H9 (cell line): ENCODE results near the gene MAP1LC3B. TPM values are rescaled to one million over a fixed set of nuclear protein-coding genes. Genes with fewer than 3 reads are reported as not detected.
A peak's percentile ranks its signal among the peaks of the same experiment; 100 is the strongest.

ENCODE experiments used
- DNase-seq: peaks from one replicate; pipeline ENCODE4 v3.0.0-alpha.2; 2017
- H2AFZ ChIP-seq: one replicate; pipeline ENCODE4 v1.6.1; 2013; ENCODE audit warnings: mild to moderate bottlenecking, low read length, control low read depth, moderate library complexity
- H2AK5ac ChIP-seq: 2 replicates; pipeline ENCODE4 v1.6.1; 2013; ENCODE audit warnings: low read length, control low read depth, mixed read lengths; ENCODE audit not compliant: insufficient read length
- H2BK120ac ChIP-seq: one replicate; pipeline ENCODE4 v1.6.1; 2013; ENCODE audit warnings: low read depth, mild to moderate bottlenecking, low read length, control low read depth, inconsistent platforms; ENCODE audit not compliant: poor library complexity, severe bottlenecking
- H2BK12ac ChIP-seq: 2 replicates; pipeline ENCODE4 v1.6.1; 2013; ENCODE audit warnings: low read length, control low read depth, mixed read lengths, low read depth; ENCODE audit not compliant: insufficient read length
- H2BK15ac ChIP-seq: 2 replicates; pipeline ENCODE4 v1.6.1; 2013; ENCODE audit warnings: low read depth, low read length, control low read depth
- H2BK20ac ChIP-seq: one replicate; pipeline ENCODE4 v1.6.1; 2013; ENCODE audit warnings: low read depth, mild to moderate bottlenecking, low read length, control low read depth, inconsistent platforms; ENCODE audit not compliant: poor library complexity, severe bottlenecking
- H2BK5ac ChIP-seq: 2 replicates; pipeline ENCODE4 v1.6.1; 2013; ENCODE audit warnings: low read length, control low read depth, mixed read lengths; ENCODE audit not compliant: insufficient read length
- H3K14ac ChIP-seq: 2 replicates; pipeline ENCODE4 v1.6.1; 2013; ENCODE audit warnings: low read length, control low read depth; ENCODE audit not compliant: insufficient read depth
- H3K18ac ChIP-seq: 2 replicates; pipeline ENCODE4 v1.6.1; 2013; ENCODE audit warnings: low read depth, mild to moderate bottlenecking, mixed read lengths, low read length, control low read depth; ENCODE audit not compliant: insufficient read length
- H3K23ac ChIP-seq: 2 replicates; pipeline ENCODE4 v1.6.1; 2013; ENCODE audit warnings: low read length, control low read depth, mixed read lengths, low read depth; ENCODE audit not compliant: insufficient read length
- H3K23me2 ChIP-seq: 2 replicates; pipeline ENCODE4 v1.6.1; 2013; ENCODE audit warnings: low read depth, mild to moderate bottlenecking, mixed read lengths, low read length, control low read depth; ENCODE audit not compliant: insufficient read length, poor library complexity, severe bottlenecking
- H3K27ac ChIP-seq: 2 replicates; pipeline ENCODE4 v1.5.1; 2013; ENCODE audit warnings: low read length, control low read depth, mixed read lengths, low read depth; ENCODE audit not compliant: insufficient read length
- H3K27me3 ChIP-seq: 2 replicates; pipeline ENCODE4 v1.6.1; 2013; ENCODE audit warnings: low read length, control low read depth, inconsistent platforms; ENCODE audit not compliant: insufficient read depth
- H3K4ac ChIP-seq: 2 replicates; pipeline ENCODE4 v1.6.1; 2013; ENCODE audit warnings: low read depth, mild to moderate bottlenecking, control low read depth, inconsistent platforms, low read length, moderate library complexity
- H3K4me1 ChIP-seq: 2 replicates; pipeline ENCODE4 v1.6.1; 2013; ENCODE audit warnings: low read length, control low read depth, inconsistent platforms; ENCODE audit not compliant: insufficient read depth
- H3K4me2 ChIP-seq: 2 replicates; pipeline ENCODE4 v1.6.1; 2013; ENCODE audit warnings: low read length, control low read depth, mixed read lengths; ENCODE audit not compliant: insufficient read length, insufficient read depth
- H3K56ac ChIP-seq: 2 replicates; pipeline ENCODE4 v1.6.1; 2013; ENCODE audit warnings: low read depth, mild to moderate bottlenecking, mixed read lengths, low read length, control low read depth; ENCODE audit not compliant: insufficient read length
- H3K79me1 ChIP-seq: 2 replicates; pipeline ENCODE4 v1.6.1; 2013; ENCODE audit warnings: low read depth, mild to moderate bottlenecking, moderate library complexity, low read length, control low read depth, inconsistent platforms; ENCODE audit not compliant: insufficient read depth, poor library complexity, severe bottlenecking
- H3K79me2 ChIP-seq: 2 replicates; pipeline ENCODE4 v1.6.1; 2013; ENCODE audit warnings: low read length, control low read depth, inconsistent platforms; ENCODE audit not compliant: insufficient read depth
- H3K9ac ChIP-seq: 2 replicates; pipeline ENCODE4 v1.6.1; 2013; ENCODE audit warnings: low read length, control low read depth, mixed read lengths; ENCODE audit not compliant: insufficient read length; ENCODE audit errors: extremely low read depth
- H3K9me3 ChIP-seq: one replicate; pipeline ENCODE4 v1.6.1; 2013; ENCODE audit warnings: low read depth, low read length, inconsistent platforms; ENCODE audit not compliant: control insufficient read depth
- H3T11ph ChIP-seq: one replicate; pipeline ENCODE4 v1.6.1; 2013; ENCODE audit warnings: mild to moderate bottlenecking, low read length, control low read depth, inconsistent platforms
- H4K20me1 ChIP-seq: one replicate; pipeline ENCODE4 v1.6.1; 2013; ENCODE audit not compliant: control insufficient read depth, insufficient read length, insufficient read depth
- H4K5ac ChIP-seq: 2 replicates; pipeline ENCODE4 v1.6.1; 2013; ENCODE audit warnings: low read depth, mild to moderate bottlenecking, mixed read lengths, low read length, control low read depth; ENCODE audit not compliant: insufficient read length
- H4K8ac ChIP-seq: replicated peaks from 2 replicates; pipeline ENCODE4 v1.6.1; 2013; ENCODE audit warnings: low read length, control low read depth, mixed read lengths, low read depth; ENCODE audit not compliant: insufficient read length
- H4K91ac ChIP-seq: 2 replicates; pipeline ENCODE4 v1.6.1; 2013; ENCODE audit warnings: low read depth, mild to moderate bottlenecking, moderate library complexity, mixed read lengths, low read length, control low read depth; ENCODE audit not compliant: insufficient read length
- H3K27ac Mint-ChIP-seq, 3 experiments: 2 replicates in 2 of 3; 3 replicates in 1 of 3; pipeline ENCODE4 v1.8.0; 2020 to 2021; ENCODE audit warnings: mixed read lengths in 3 of 3, mild to moderate bottlenecking in 1 of 3, moderate library complexity in 1 of 3
- H3K27me3 Mint-ChIP-seq: 2 replicates; pipeline ENCODE4 v1.8.0; 2021; ENCODE audit warnings: low read depth, mild to moderate bottlenecking, moderate library complexity, mixed read lengths
- H3K36me3 Mint-ChIP-seq, 3 experiments: 2 replicates in 2 of 3; 3 replicates in 1 of 3; pipeline ENCODE4 v1.8.0; 2020 to 2021; ENCODE audit warnings: low read depth in 3 of 3, mixed read lengths in 3 of 3; ENCODE audit not compliant: insufficient read depth in 1 of 3
- H3K4me1 Mint-ChIP-seq, 2 experiments: 2 replicates each; pipeline ENCODE4 v1.8.0; 2020; ENCODE audit warnings: mixed read lengths in 2 of 2
- H3K4me3 Mint-ChIP-seq, 2 experiments: 2 replicates in 1 of 2; 3 replicates in 1 of 2; pipeline ENCODE4 v1.8.0; 2020 to 2021; ENCODE audit warnings: mild to moderate bottlenecking in 2 of 2, mixed read lengths in 2 of 2, moderate library complexity in 1 of 2
- H3K9me3 Mint-ChIP-seq, 2 experiments: 2 replicates in 1 of 2; 3 replicates in 1 of 2; pipeline ENCODE4 v1.8.0; 2020; ENCODE audit warnings: mild to moderate bottlenecking in 2 of 2, mixed read lengths in 2 of 2, moderate library complexity in 1 of 2
- CTCF ChIP-seq: fragments of 200-600 bp; sonication (generic); conservative IDR thresholded peaks from 3 replicates; pipeline ENCODE4 v1.8.0; 2021; ENCODE audit warnings: antibody characterized with exemption, mild to moderate bottlenecking
- WGBS: extraction: QIAGEN DNeasy Blood & Tissue Kit; methylation state at CpG from one replicate; pipeline ENCODE4 v1.1.7; 2013; ENCODE audit warnings: missing lambda C conversion rate, low lambda C conversion rate, mixed read lengths; ENCODE audit not compliant: insufficient read length; ENCODE audit errors: extremely low coverage; 5-methylcytosine and 5-hydroxymethylcytosine counted together
- total RNA-seq: library from RNA; stranded (reverse); gene quantifications from 2 replicates; pipeline ENCODE4 v1.2.1, GENCODE V29; 2021

Gene MAP1LC3B
- total RNA-seq, 1 experiment from 2014 or later = 47.1 TPM

- Mint-ChIP-seq H3K4me1 (peaks cover 16 to 24% of the 10 kb centered on the region in 2 experiments), H3K27me3 (peaks cover 3% of the 10 kb centered on the region), H3K27ac (no peak overlapping the region), H3K36me3 (peaks cover 7 to 12% (median 10%) of the 10 kb centered on the region in 3 experiments; a peak in 6 of 7 replicates), H3K4me3 (peak overlapping the region; percentile 84 to 89), H3K9me3 (peaks cover 0 to 3% of the 10 kb centered on the region in 2 experiments; a peak in 2 of 5 replicates)
- H3K18ac ChIP-seq = no peak overlapping the region
- peaks cover 8% of the 10 kb centered on the region for H3K23me2 ChIP-seq
- H3K4me2 ChIP-seq = peak overlapping the region; percentile 47
- H3K4ac ChIP-seq = no peak overlapping the region
- no peak overlapping the region for H2BK120ac ChIP-seq
- no peak for DNase-seq
- H3K56ac ChIP-seq = no peak overlapping the region
- no peak overlapping the region for H3K9ac ChIP-seq
- no peak overlapping the region for H2BK5ac ChIP-seq
- H3K79me2 ChIP-seq = peaks cover 3% of the 10 kb centered on the region; the same call in 1 of the 2 replicates
- no peak overlapping the region for H2BK20ac ChIP-seq
- no peak overlapping the region for H4K91ac ChIP-seq
- no peaks in the 10 kb centered on the region for H3K27me3 ChIP-seq
- H3K9me3 ChIP-seq = no peaks in the 10 kb centered on the region
- peaks cover 3% of the 10 kb centered on the region for H3K79me1 ChIP-seq
- H3T11ph ChIP-seq = no peak overlapping the region
- no peak overlapping the region for H2AK5ac ChIP-seq
- no peak overlapping the region for H3K27ac ChIP-seq
- H3K4me1 ChIP-seq = no peaks in the 10 kb centered on the region; the same call in 1 of the 2 replicates
- no peak overlapping the region for H2BK12ac ChIP-seq
- no peak overlapping the region for H3K14ac ChIP-seq
- no peak overlapping the region for H3K23ac ChIP-seq
- no peaks in the 10 kb centered on the region for H4K20me1 ChIP-seq
- no peak overlapping the region for H4K5ac ChIP-seq
- no peak for TF ChIP-seq CTCF
- no CpG with 5 or more reads among the region's 17 CpGs for WGBS
- no peak overlapping the region for H2AFZ ChIP-seq
- no peak overlapping the region for H4K8ac ChIP-seq
- H2BK15ac ChIP-seq = no peak overlapping the region
Observed at GRCh38 chr16:87382023-87382785, 9.9 kb upstream of the MAP1LC3B start.
